Measurements from ENCODE around the gene HOXB3.

HOXB3 gene

GRCh38 chr17:48625495-48626244, 35.6 kb upstream of the HOXB3 start:
- no peak for DNase-seq (ENCODE audit: low read depth)

- DNase-seq (ENCODE audit: low read depth), result no peak
These were observed 34.8 kb upstream of the HOXB3 start for GRCh38 chr17:48624544-48625494.

GRCh38 chr17:48624118-48624517, 34.1 kb upstream of the HOXB3 start:
- no peak for DNase-seq (ENCODE audit: low read depth)

DNA sequence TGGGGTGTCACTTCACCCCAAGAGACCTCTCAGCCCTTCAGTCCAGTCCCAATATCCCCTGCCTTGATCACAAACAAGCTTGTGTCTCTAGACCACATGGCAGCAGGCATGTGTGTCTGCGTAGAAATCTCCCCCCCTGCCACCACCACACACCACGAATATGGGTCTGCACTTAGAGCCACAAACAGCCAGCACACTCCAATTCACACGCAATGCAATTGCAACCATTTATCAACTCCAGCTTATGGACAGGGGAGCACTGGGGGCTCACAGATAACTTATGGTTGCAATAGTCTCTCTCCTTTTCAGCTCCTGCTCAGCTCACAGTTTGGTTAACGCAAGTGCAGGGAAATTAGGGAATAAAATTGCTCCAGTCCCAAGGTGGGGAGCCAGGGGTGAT, 33.5 kb upstream of the HOXB3 start:
- DNase-seq (ENCODE audit: low read depth), result no peak

DNA sequence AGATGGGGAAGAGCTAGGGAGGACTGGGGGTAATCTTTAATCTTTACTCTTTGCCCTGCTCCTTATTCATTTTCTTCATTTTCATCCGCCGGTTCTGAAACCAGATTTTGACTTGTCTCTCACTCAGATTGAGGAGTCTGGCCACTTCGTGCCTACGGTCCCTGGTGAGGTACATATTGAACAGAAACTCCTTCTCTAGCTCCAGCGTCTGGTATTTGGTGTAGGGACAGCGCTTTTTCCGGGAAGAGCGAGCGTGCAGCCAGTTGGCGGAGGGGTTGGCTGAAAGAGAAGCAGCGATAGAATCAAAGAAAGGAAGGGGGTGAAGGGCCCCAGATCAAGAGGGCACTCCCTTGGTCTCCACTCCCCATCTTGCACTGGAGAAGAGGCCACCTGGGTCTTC, 32.8 kb upstream of the HOXB3 start:
- no peak for DNase-seq (ENCODE audit: low read depth)

GRCh38 chr17:48621410-48622392, 31.7 kb upstream of the HOXB3 start:
- DNase-seq (ENCODE audit: low read depth), result no peak

DNA sequence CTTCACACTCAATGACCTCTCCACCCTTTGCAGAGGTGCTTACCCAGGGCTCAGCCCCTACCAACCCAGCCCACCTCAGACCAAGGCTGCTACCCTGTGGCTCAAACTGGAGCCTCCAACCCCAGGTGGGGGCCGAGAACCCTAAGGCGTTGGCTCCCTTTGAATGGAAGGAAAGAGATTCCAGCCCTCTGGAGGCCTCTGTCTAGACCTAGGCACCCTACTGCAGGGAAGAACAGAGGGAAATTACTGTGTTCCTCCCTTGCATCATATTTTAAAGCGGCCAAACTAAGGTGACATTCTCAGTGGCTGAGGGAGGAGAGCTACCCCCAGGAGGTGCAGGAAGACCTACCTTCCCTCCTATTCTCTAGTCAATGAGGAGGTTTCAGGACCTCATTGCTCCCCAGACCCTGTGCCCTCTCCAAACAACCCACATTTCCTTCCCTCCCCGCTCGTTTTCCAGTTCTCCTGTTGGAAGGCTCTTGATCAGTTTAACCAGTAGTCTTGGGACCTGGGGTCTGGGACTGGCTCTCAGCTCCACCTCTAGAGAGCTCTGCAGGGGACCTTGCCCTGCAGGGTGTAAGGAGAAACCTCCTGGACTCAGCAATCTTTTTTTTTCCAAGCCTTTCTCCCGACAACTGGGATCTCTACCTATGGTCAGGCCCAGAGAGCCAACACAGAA, 30.6 kb upstream of the HOXB3 start:
- no peak for DNase-seq (ENCODE audit: low read depth)

GRCh38 chr17:48619826-48620449, 29.9 kb upstream of the HOXB3 start:
- no peak for DNase-seq (ENCODE audit: low read depth)

- peak; percentile 79 for DNase-seq (ENCODE audit: low read depth)
These were observed 28.3 kb upstream of the HOXB3 start for GRCh38 chr17:48618256-48618896.

GRCh38 chr17:48617471-48618255, 27.6 kb upstream of the HOXB3 start:
- DNase-seq (ENCODE audit: low read depth), result no peak

GRCh38 chr17:48616717-48617470, 26.9 kb upstream of the HOXB3 start:
- no peak for DNase-seq (ENCODE audit: low read depth)

DNA sequence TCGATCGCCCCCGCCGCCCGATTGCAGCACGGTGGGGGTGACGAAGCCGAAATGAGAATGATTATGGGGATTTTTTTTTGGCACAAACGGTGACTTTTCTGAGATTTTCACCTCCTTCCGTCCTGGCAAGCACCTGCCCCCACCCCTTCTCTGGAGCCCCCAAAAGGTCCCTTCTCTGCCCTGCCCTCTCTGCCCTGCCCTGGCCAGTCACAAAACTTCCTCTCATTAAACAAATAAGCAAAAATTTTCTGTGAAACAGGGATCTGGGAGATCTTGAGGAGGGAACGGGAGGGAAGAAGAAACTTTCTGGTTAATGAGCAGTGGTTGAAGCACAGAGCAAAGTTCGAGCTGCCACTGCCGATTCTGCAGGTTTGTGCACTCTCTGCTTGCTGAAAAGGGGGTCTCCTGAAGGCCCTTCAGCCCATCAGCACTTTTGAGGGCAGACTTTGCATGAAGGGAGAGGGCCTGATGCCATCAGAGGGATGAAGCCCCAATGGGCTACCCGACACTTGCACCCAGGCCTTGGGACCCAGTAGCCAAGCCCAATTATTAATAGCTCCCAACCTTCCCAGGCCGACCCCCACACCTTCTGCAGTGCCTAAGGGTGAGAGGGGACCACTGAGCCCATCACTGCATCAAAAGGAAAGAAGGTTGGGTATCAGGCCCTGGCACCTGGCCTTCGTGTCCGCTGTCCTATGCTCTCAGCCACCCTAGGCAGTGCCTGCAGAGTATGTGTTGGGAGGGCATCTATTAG, 26.1 kb upstream of the HOXB3 start:
- no peak for DNase-seq (ENCODE audit: low read depth)

DNA sequence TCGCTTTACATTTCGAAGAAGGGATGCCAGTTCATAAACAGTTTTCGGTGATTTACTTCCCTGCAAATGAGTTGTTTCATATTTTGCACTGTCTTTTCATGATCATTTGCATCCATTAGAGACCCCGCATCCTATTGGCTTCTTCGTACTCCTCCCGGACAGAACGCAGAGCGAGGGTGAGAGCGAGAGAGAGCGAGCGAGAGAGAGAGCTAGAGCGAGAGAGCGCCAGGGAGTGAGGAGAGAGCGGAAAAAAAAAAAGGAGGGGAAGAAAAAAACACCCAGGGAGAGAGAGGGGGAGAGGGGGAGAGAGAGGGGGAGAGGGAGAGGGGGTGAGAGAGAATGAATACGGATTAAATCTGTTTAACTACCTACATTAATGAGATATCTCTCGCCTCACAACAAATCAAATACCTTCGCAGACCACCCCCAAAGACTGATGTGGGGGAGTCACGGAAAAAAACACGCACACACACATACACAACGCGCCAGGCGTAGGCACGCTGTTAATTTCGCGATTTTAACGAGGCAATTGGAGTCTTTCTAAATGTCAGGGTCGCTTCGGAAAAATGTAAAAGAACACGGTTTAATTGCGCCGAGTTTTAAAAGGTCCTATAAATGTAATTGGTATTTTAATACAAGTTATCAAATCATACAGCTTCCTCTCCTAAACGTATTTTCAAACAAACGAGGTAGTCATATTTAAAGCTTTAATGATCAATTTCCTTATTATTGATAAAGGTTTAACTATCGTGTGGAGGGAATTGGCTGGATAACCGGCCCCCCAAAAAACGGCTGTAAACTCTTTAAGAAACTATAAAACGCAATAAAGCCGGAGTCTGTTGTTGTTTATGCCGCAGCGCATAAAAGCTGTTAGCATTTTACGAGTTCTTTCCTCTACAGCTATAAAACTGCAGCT, 25.3 kb upstream of the HOXB3 start, which contains the start of gene HOXB8:
Gene HOXB8, minus strand, starts transcription at position 246 of the 916 bp plus-strand sequence. CDS start 588 bp downstream, outside the sequence.
- no peak for DNase-seq (ENCODE audit: low read depth)

DNA sequence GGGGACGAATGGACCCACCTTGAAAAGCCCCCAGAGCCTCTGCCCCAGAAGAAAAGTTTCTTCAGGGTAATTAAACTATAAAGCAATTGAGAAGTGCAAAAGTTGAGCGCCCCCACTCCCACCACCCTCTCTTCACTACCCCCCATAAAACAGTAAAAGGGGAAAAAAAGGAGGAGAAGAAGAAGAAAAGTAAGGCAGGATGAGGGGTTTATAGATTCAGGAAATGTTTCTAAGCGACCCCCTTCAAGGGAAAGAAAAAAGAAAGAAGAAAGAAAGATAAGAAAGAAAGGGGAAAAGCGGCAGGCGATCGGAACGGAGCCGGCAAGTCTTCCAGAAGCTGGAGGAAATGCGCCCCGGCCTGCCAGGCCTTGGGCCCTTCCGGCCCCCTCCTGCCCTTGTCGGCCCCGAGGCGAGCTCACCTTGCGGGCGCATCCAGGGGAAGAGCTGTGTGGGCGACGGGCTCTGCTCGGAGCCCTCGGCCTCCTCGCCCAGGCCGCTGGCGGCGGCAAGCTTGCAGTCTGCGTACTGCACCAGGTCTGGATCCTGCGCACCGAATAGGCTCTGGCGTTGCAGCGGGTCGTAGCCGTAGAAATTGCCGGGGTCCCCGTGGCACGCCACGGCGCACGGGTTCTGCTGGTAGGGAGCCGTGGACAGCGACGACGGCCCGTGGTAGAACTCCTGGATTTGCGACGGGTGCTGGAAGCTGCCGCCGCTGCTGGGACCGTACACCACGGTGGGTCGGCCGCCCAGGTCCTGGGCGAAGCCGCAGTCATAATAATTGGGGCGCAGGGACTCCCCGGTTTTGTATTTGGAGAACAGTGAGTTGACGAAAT, 24.0 kb upstream of the HOXB3 start:
- DNase-seq (ENCODE audit: low read depth), result no peak

GRCh38 chr17:48612854-48613691, 23.0 kb upstream of the HOXB3 start:
- DNase-seq (ENCODE audit: low read depth), result no peak
